Spleen (tissue), 7 donors: ENCODE results near the gene RGS6.

Experiments
- POLR2AphosphoS5 ChIP-seq, 3 donors: sonication (generic); formaldehyde crosslinking; IDR thresholded peaks; one replicate each; pipeline ENCODE4 v1.5.1; 2017; ENCODE audit warnings: antibody characterized with exemption in 3 of 3
- TF ChIP-seq, protein P1 (sequence below), 11 experiments: fragments of 200-600 bp in 7 of 11; fragments of 450-650 bp in 4 of 11; sonication (generic) in 4 of 11; IDR thresholded peaks in 8 of 11; conservative IDR thresholded peaks in 3 of 11; 1 replicate in 7 of 11; 2 replicates in 4 of 11; pipeline versions ENCODE4 v1.4.0 to v1.8.0; 2016 to 2021; ENCODE audit warnings: antibody characterized with exemption in 11 of 11, inconsistent platforms in 4 of 11, mild to moderate bottlenecking in 1 of 11
- donor health status: DM: no; HTN: no; CAD: no; lungs with moderate emphysema.
- donor health status: DM: no; HTN: no; CAD: no.
- donor health status: DM: no; HTN: no; CAD: no.

DNA sequence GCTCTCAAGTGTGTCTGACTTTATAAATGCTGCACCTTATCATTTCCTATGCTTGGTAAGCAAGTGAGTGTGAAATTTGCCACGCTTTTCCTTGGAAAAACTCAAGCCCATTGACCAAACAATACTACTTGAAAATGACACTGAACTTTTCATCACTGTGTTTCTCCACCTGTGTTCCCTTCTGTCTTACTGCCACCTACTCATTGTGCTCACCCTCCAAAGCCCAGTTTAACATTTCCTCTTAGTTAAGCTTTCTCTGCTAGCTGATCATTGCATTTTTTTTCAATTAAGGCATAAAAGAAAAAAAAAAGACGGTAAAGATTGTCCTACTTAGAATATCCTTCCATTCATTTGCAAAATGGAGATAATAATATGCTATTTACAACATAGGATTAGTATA lies 516.0 kb downstream of the RGS6 start:
- no peak for TF ChIP-seq POLR2AphosphoS5 (IDR thresholded peaks at IDR 0.05)
- TF ChIP-seq, protein P1, sequence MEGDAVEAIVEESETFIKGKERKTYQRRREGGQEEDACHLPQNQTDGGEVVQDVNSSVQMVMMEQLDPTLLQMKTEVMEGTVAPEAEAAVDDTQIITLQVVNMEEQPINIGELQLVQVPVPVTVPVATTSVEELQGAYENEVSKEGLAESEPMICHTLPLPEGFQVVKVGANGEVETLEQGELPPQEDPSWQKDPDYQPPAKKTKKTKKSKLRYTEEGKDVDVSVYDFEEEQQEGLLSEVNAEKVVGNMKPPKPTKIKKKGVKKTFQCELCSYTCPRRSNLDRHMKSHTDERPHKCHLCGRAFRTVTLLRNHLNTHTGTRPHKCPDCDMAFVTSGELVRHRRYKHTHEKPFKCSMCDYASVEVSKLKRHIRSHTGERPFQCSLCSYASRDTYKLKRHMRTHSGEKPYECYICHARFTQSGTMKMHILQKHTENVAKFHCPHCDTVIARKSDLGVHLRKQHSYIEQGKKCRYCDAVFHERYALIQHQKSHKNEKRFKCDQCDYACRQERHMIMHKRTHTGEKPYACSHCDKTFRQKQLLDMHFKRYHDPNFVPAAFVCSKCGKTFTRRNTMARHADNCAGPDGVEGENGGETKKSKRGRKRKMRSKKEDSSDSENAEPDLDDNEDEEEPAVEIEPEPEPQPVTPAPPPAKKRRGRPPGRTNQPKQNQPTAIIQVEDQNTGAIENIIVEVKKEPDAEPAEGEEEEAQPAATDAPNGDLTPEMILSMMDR (IDR thresholded peaks at IDR 0.05 in 8 of 11, conservative IDR thresholded peaks at IDR 0.05 in 3 of 11): no peak
